BLaER1 (cell line): ENCODE data around the gene RPGR.
A peak's percentile ranks its signal among the peaks of the same experiment; 100 is the strongest.

Source experiments
- H3K27ac ChIP-seq: shearing (Covaris generic); formaldehyde crosslinking; 2 replicates; pipeline ENCODE4 v1.8.1; 2022
- H3K27me3 ChIP-seq: shearing (Covaris generic); formaldehyde crosslinking; 2 replicates; pipeline ENCODE4 v1.8.1; 2022
- H3K36me3 ChIP-seq: shearing (Covaris generic); formaldehyde crosslinking; 2 replicates; pipeline ENCODE4 v1.8.1; 2022
- H3K4me1 ChIP-seq: shearing (Covaris generic); formaldehyde crosslinking; 2 replicates; pipeline ENCODE4 v1.8.1; 2022
- H3K4me2 ChIP-seq: shearing (Covaris generic); formaldehyde crosslinking; 2 replicates; pipeline ENCODE4 v1.8.1; 2022
- H3K4me3 ChIP-seq: shearing (Covaris generic); formaldehyde crosslinking; 2 replicates; pipeline ENCODE4 v1.8.1; 2022
- H3K9ac ChIP-seq: shearing (Covaris generic); formaldehyde crosslinking; 2 replicates; pipeline ENCODE4 v1.8.1; 2022
- H3K9me3 ChIP-seq: shearing (Covaris generic); formaldehyde crosslinking; 2 replicates; pipeline ENCODE4 v1.8.1; 2022
- H4K20me1 ChIP-seq: shearing (Covaris generic); formaldehyde crosslinking; 2 replicates; pipeline ENCODE4 v1.8.1; 2022
- Cebpa-rat ChIP-seq: shearing (Covaris generic); IDR thresholded peaks from 2 replicates; pipeline ENCODE4 v1.8.1; 2022

RPGR gene

DNA sequence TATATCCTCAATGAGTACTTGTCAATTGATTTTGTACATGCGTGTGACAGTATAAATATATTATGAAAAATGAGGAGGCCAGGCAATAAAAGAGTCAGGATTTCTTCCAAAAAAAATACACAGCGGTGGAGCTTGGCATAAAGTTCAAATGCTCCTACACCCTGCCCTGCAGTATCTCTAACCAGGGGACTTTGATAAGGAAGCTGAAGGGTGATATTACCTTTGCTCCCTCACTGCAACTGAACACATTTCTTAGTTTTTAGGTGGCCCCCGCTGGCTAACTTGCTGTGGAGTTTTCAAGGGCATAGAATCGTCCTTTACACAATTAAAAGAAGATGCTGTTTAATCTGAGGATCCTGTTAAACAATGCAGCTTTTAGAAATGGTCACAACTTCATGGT, 25.1 kb upstream of the RPGR start, which contains the start of gene OTC:
OTC (plus strand) TSS at position 243 of the 400 bp plus-strand sequence; CDS start at position 336, 93 bp downstream.
- Histone ChIP-seq H3K36me3 (no peaks in the 10 kb centered on the region), H3K9ac (no peak within 1 kb of the TSS), H3K4me2 (no peak within 1 kb of the TSS), H3K27ac (no peak within 1 kb of the TSS), H3K4me1 (no peaks in the 10 kb centered on the region), H3K4me3 (no peak within 1 kb of the TSS), H3K9me3 (no peaks in the 10 kb centered on the region), H3K27me3 (no peaks in the 10 kb centered on the region), H4K20me1 (no peaks in the 10 kb centered on the region)
- no peak for TF ChIP-seq Cebpa-rat

DNA sequence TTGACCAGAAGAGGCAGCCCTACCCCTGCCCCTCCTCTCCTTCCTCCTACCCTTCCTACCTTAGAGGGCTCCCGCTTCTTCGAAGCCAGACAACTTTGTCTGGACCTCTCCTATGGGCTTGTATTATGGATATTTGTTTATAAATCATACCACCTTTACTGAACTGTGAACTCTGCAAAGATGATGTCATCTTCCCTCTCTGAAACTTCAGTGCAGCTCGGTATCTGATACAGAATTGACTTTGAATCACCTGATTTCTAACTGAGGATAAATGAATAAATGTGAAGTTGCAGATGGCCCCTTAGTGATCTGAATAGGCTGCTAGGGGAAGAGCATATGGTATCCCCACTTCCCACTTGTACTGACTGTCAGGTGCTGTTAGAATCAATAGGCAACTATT, 24.0 kb upstream of the RPGR start:
- Histone ChIP-seq H3K36me3 (no peaks in the 10 kb centered on the region), H3K4me2 (no peak overlapping the region), H3K4me1 (no peaks in the 10 kb centered on the region), H3K9ac (no peak overlapping the region), H3K9me3 (no peaks in the 10 kb centered on the region), H3K27ac (no peak overlapping the region), H3K4me3 (no peak overlapping the region), H3K27me3 (no peaks in the 10 kb centered on the region), H4K20me1 (no peaks in the 10 kb centered on the region)
- no peak for TF ChIP-seq Cebpa-rat

DNA sequence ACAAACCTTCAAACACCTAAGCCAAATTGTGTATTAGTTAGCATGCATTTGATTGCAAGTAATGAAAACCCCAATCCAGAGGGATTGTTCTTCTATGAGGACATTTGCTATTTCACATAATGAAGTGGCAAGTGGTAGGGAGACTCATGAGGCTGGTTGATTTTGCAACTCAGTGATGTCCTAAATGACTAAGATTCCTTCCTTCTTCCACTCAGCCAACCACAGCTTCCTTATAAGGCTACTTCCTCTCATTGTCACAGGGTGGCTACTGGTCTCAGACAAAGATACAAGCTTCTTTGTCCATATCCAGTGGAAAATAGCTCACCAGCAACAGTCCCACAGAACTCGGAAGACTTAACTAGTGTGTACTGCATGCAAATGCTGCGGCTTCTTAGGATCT, 19.8 kb upstream of the RPGR start:
- H3K4me1 ChIP-seq = no peaks in the 10 kb centered on the region
- no peak for TF ChIP-seq Cebpa-rat

DNA sequence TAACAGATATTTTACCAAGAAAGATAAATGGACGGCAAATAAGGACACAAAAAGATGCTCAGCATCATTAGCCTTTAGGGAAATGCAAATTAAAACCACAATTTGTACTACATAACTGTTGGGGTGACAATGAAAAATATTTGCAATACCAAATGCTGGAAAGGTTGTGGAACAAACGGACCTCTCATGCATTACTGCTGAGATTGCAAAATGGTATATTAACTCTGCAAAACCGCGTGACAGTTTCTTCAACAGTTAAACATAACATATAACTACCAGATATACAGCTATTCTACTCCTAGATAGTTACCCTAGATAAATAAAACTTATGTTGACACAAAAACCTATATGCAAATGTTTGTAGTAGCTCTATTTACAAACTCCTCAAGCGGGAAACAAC, 18.8 kb upstream of the RPGR start:
- no peaks in the 10 kb centered on the region for H3K4me1 ChIP-seq
- TF ChIP-seq Cebpa-rat = no peak

More for the DNA sequence above, 19.8 kb upstream of the RPGR start:
- Histone ChIP-seq H3K27ac (no peak overlapping the region), H4K20me1 (no peaks in the 10 kb centered on the region), H3K4me2 (no peak overlapping the region), H3K27me3 (no peaks in the 10 kb centered on the region), H3K36me3 (no peaks in the 10 kb centered on the region), H3K9ac (no peak overlapping the region), H3K4me3 (no peak overlapping the region), H3K9me3 (no peaks in the 10 kb centered on the region)

DNA sequence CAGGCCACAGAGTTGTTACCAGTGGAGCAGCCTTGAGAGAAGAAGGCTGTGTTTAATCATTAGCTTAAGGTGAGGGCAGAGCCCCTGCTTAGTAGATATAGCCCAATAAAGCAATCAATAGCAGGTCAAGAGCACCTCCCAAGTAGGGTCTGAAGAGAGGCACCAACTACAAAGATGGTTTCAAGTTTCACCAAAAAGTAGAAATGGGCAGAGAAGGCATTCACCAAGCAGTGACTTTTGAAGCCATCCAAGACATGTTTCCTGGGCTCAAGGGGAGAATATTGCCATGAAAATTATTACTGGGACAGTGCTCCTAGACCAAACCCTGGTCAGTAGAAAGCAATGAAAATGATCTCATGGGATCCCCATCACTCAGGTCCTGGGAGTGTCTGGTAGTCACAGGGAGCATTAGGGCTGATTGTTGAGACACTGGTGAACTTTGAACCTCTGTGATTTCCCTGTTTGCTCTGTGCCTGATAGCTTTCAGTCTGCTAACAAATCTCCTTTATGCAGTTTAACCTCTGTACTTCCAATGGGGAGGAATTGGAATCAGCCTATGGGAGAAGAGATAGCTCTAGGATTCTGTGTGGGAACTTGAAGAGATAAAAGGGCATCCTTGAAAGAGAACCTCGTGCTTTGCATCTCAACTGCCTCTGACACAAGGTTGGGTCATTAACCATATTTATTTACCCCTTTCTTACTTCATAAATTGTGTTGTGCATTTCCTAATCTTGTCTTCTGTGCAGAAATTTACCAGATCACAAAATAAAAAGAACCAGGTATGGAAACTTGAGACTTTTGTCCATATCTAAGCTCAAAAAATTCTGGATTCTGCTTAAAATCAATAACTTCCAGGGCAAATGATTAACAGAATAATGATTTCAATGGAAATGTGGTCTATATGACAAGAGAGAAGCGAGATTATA, 15.8 kb upstream of the RPGR start:
- H3K4me2 ChIP-seq = no peak overlapping the region
- no peak overlapping the region for H3K27ac ChIP-seq
- H4K20me1 ChIP-seq = no peaks in the 10 kb centered on the region
- no peaks in the 10 kb centered on the region for H3K36me3 ChIP-seq
- no peaks in the 10 kb centered on the region for H3K4me1 ChIP-seq
- H3K4me3 ChIP-seq = no peak overlapping the region
- H3K9ac ChIP-seq = no peak overlapping the region
- no peaks in the 10 kb centered on the region for H3K9me3 ChIP-seq
- no peaks in the 10 kb centered on the region for H3K27me3 ChIP-seq
- no peak for TF ChIP-seq Cebpa-rat

More for the DNA sequence above, 18.8 kb upstream of the RPGR start:
- Histone ChIP-seq H3K4me2 (no peak overlapping the region), H3K9ac (no peak overlapping the region), H3K27me3 (no peaks in the 10 kb centered on the region), H3K4me3 (no peak overlapping the region), H3K27ac (no peak overlapping the region), H3K36me3 (no peaks in the 10 kb centered on the region), H4K20me1 (no peaks in the 10 kb centered on the region), H3K9me3 (no peaks in the 10 kb centered on the region)

DNA sequence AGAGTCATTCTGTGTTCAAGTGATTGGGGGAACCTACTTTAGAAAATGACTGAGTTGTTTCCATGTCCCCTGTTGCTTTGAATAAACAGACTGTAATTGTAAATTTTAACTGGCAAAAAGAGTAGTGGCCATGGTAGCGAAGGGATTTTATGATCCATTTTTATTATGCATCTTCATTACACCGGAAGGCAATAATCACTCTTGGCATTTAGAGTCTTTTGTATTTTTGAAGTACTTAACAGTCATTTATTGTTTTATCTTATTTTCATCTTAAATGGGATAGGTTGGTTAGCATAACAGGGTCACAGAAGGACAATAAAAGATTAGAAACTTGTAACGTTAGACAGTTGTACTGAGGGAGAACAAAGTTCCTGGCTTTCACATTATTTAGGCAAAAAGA, 14.1 kb upstream of the RPGR start:
- Histone ChIP-seq H3K4me2 (no peak overlapping the region), H3K36me3 (no peaks in the 10 kb centered on the region), H3K27me3 (no peaks in the 10 kb centered on the region), H3K27ac (no peak overlapping the region), H3K4me3 (no peak overlapping the region), H3K4me1 (peaks cover 12% of the 10 kb centered on the region), H3K9me3 (no peaks in the 10 kb centered on the region), H3K9ac (no peak overlapping the region), H4K20me1 (no peaks in the 10 kb centered on the region)
- TF ChIP-seq Cebpa-rat = no peak

DNA sequence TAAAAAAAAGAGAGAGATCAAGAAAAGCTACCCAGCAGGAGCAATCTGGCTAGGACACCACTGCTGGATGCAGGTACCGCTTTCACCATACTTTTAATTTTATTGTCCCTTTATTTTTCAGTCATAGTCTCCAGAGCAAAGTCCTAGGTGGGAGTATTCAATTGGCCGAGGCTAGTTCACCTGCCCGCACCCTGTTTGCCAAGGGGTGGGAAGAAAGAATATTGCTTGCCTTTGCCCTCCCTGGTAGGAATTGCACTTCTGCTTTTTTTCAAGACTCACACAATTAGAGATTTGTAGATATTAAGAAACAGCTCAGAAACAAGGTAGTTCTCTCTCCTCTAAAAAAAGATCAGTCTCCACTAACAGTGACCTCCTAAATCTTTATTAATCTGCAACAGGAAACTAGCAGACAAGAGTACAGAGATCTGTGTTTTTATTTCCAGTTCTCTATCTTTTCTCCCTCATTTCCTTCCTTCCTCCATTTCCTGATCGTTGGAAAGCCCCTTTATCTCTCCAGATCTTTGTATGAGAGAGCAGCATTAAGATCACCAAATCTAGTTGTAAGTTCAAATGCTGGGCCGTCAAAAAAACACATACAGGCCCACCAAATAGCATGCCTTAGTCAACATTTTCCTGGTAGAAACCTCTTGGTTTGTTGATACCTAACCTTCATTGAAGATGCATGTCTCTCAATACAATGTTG, 9.4 kb upstream of the RPGR start:
- Histone ChIP-seq H3K9me3 (no peaks in the 10 kb centered on the region), H3K27me3 (no peaks in the 10 kb centered on the region), H3K4me2 (peak overlapping the region; percentile 73), H3K27ac (peak overlapping the region; percentile 33; the same call in 1 of the 2 replicates), H3K36me3 (no peaks in the 10 kb centered on the region), H3K4me1 (peaks cover 17% of the 10 kb centered on the region), H3K9ac (peak overlapping the region; percentile 22; the same call in 1 of the 2 replicates), H3K4me3 (no peak overlapping the region), H4K20me1 (no peaks in the 10 kb centered on the region)
- no peak for TF ChIP-seq Cebpa-rat

DNA sequence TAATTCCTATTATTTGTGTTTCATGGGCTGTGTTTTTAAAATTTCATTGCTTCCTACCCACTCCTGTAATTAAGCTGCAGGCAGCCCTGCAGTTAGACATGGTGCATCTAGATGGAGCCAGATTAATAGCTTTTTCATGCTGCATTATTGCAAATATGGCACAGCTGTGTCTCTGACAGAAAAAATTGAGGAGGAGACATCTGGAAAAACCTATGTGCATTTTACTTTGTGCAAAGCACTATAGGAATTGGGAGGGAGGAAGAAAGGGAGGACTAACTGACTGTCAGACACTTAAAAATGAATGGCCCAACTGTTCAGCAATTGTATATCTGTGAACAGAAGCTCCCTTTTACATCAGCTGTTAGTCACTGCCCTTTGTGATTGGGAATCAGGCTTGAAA, 8.1 kb upstream of the RPGR start:
- Histone ChIP-seq H3K36me3 (no peaks in the 10 kb centered on the region), H3K4me3 (no peak overlapping the region), H4K20me1 (no peaks in the 10 kb centered on the region), H3K9ac (no peak overlapping the region), H3K27me3 (no peaks in the 10 kb centered on the region), H3K4me1 (peaks cover 22% of the 10 kb centered on the region), H3K27ac (no peak overlapping the region), H3K9me3 (no peaks in the 10 kb centered on the region), H3K4me2 (no peak overlapping the region)
- no peak for TF ChIP-seq Cebpa-rat

DNA sequence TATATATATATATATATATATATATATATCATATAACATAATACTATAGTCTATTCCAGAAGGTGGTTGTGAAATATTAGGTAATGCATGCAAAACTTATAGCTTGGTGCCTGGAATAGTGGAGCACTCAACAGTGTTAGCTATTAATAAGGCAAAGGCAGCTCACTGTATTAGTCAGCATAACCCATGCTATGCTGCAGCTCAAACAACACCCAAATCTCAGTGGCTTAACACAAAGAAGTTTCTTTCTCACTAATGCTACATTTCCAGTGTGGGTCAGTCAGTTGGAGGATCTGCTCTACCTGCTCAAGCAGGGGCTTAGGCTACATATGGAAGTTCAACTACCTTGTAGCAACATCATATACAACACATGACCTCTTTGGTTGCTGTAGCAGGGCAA, 5.2 kb upstream of the RPGR start:
- Histone ChIP-seq H3K4me3 (no peak overlapping the region), H3K27me3 (no peaks in the 10 kb centered on the region), H3K4me1 (peaks cover 27% of the 10 kb centered on the region), H3K9me3 (peaks cover 1% of the 10 kb centered on the region), H3K27ac (no peak overlapping the region), H3K4me2 (no peak overlapping the region), H3K36me3 (no peaks in the 10 kb centered on the region), H4K20me1 (no peaks in the 10 kb centered on the region), H3K9ac (no peak overlapping the region)
- TF ChIP-seq Cebpa-rat = no peak

DNA sequence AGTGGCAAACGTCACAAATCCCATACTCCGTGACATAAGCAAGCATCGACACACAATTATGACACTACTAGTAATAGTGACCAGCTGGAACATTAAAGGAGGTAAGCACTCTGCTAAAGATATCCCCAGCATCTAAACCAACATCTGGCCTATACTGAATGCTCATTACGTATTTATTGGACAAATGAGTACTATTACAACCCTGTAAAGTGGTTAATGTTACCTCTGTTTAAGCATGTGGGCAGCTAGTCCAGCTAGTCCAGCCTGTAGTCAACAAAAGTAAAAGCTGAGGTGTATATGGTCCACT, 419 bp upstream of the RPGR start:
- H4K20me1 ChIP-seq = no peaks in the 10 kb centered on the region
- peak overlapping the region; percentile 51 for H3K4me2 ChIP-seq
- peak overlapping the region; percentile 76 for H3K4me3 ChIP-seq
- peaks cover 18% of the 10 kb centered on the region for H3K4me1 ChIP-seq
- H3K27ac ChIP-seq = no peak overlapping the region
- H3K36me3 ChIP-seq = no peaks in the 10 kb centered on the region
- H3K27me3 ChIP-seq = no peaks in the 10 kb centered on the region
- peaks cover 6% of the 10 kb centered on the region for H3K9me3 ChIP-seq
- no peak overlapping the region for H3K9ac ChIP-seq
- TF ChIP-seq Cebpa-rat = no peak
